OCI-LY7 (cell line): ENCODE results near the gene NFKBIE. TPM values are rescaled to one million over a fixed set of nuclear protein-coding genes. Genes with fewer than 3 reads are reported as not detected.

Experiments
- BruUV-seq: library from RNA; stranded (reverse); fragments of 400-500 nt; replicated peaks from 2 replicates; lab custom pipeline; 2021; lab: Mats Ljungman, UMichigan
- CTCF ChIA-PET: fragments of 300-600 bp; sonication (Branson Sonifier 250); formaldehyde crosslinking; loops from one replicate; lab custom pipeline; 2022; ENCODE audit warnings: antibody characterized with exemption; ENCODE audit not compliant: unreplicated experiment; lab: Charles Lee
- POLR2A ChIA-PET: fragments of 300-600 bp; sonication (Branson Sonifier 250); formaldehyde crosslinking; loops from one replicate; lab custom pipeline; 2022; ENCODE audit warnings: antibody characterized with exemption; lab: Charles Lee
- DNase-seq: peaks from one replicate; pipeline ENCODE4 v3.0.0-alpha.2; 2015; ENCODE audit warnings: low spot score
- H2AFZ ChIP-seq: fragments of 200-600 bp; sonication (generic), shearing (Covaris generic); 2 replicates; pipeline ENCODE4 v1.6.1; 2014; ENCODE audit warnings: mild to moderate bottlenecking, antibody characterized with exemption, low read length, moderate library complexity
- H3K27ac ChIP-seq: fragments of 200-600 bp; sonication (generic); 2 replicates; pipeline ENCODE4 v1.5.1; 2014; ENCODE audit warnings: mixed run types, low read depth, mild to moderate bottlenecking, moderate library complexity, low read length, inconsistent platforms; ENCODE audit not compliant: poor library complexity, severe bottlenecking
- H3K36me3 ChIP-seq: fragments of 200-600 bp; sonication (generic); 2 replicates; pipeline ENCODE4 v1.6.1; 2014; ENCODE audit warnings: mild to moderate bottlenecking, antibody characterized with exemption, low read length, moderate library complexity, mixed read lengths; ENCODE audit not compliant: insufficient read depth
- H3K4me1 ChIP-seq: fragments of 200-600 bp; sonication (generic); 2 replicates; pipeline ENCODE4 v1.5.1; 2014; ENCODE audit warnings: mild to moderate bottlenecking, low read length; ENCODE audit not compliant: insufficient read depth, poor library complexity, severe bottlenecking
- H3K4me2 ChIP-seq: fragments of 200-600 bp; sonication (generic); 2 replicates; pipeline ENCODE4 v1.6.1; 2014; ENCODE audit warnings: mild to moderate bottlenecking, low read length
- H3K4me3 ChIP-seq: fragments of 200-600 bp; sonication (generic); 2 replicates; pipeline ENCODE4 v1.5.1; 2014; ENCODE audit warnings: mild to moderate bottlenecking, low read depth, low read length; ENCODE audit not compliant: poor library complexity, severe bottlenecking
- H3K79me2 ChIP-seq: fragments of 200-600 bp; sonication (generic); 2 replicates; pipeline ENCODE4 v1.6.1; 2016; ENCODE audit warnings: low read depth, mild to moderate bottlenecking, low read length, moderate library complexity, mixed read lengths; ENCODE audit not compliant: insufficient read depth
- H3K9me2 ChIP-seq: fragments of 200-600 bp; sonication (generic); 2 replicates; pipeline ENCODE4 v1.6.1; 2016; ENCODE audit warnings: mild to moderate bottlenecking, low read length, mixed read lengths; ENCODE audit not compliant: insufficient read depth
- H3K9me3 ChIP-seq: fragments of 200-600 bp; sonication (generic); 2 replicates; pipeline ENCODE4 v1.6.1; 2014; ENCODE audit warnings: mild to moderate bottlenecking, mixed run types, low read length, mixed read lengths
- H4K20me1 ChIP-seq: fragments of 200-600 bp; sonication (generic); 2 replicates; pipeline ENCODE4 v1.6.1; 2014; ENCODE audit warnings: mild to moderate bottlenecking, antibody characterized with exemption, low read length, moderate library complexity, mixed read lengths; ENCODE audit not compliant: insufficient read depth
- CTCF ChIP-seq: fragments of 200-600 bp; sonication (generic); conservative IDR thresholded peaks from 2 replicates; pipeline ENCODE4 v1.5.1; 2014; ENCODE audit warnings: mild to moderate bottlenecking, antibody characterized with exemption, low read length, moderate library complexity, mixed read lengths
- EZH2phosphoT487 ChIP-seq: fragments of 200-600 bp; sonication (generic); IDR thresholded peaks from 2 replicates; pipeline ENCODE4 v1.6.1; 2018; ENCODE audit warnings: low read depth, borderline replicate concordance, mild to moderate bottlenecking, mixed run types, antibody characterized with exemption, low read length, moderate library complexity, mixed read lengths
- intact Hi-C: fragments of 100-400 bp; cut with micrococcal nuclease; formaldehyde crosslinking; loops from one replicate; pipeline ENCODE4 v1.10.0; 2022; ENCODE audit not compliant: unreplicated experiment
- total RNA-seq, 2 experiments: library from RNA; depleted of rRNA in 1 of 2; stranded (reverse); fragments of >200 nt in 1 of 2; shearing (Covaris generic) in 1 of 2; gene quantifications; 2 replicates each; pipeline ENCODE4 v1.2.3, GENCODE V29; 2014 to 2022

Gene NFKBIE
- total RNA-seq, 2 experiments from 2014 or later: 24.8 to 43.1 TPM

GRCh38 chr6:44272999-44273566, 7.7 kb upstream of the NFKBIE start:
- CTCF ChIA-PET: no interaction called here
- Histone ChIP-seq H4K20me1 (no peaks in the 10 kb centered on the region), H2AFZ (no peak overlapping the region), H3K27ac (no peak overlapping the region), H3K4me3 (no peak overlapping the region), H3K9me2 (no peaks in the 10 kb centered on the region), H3K4me1 (peaks cover 21% of the 10 kb centered on the region), H3K79me2 (no peaks in the 10 kb centered on the region), H3K4me2 (no peak overlapping the region), H3K9me3 (no peaks in the 10 kb centered on the region), H3K36me3 (no peaks in the 10 kb centered on the region)
- TF ChIP-seq CTCF (no peak), EZH2phosphoT487 (no peak)
- POLR2A ChIA-PET: no interaction called here
- no peak for DNase-seq
- intact Hi-C loops: no loop called here
- no TSS peak for BruUV-seq

GRCh38 chr6:44272529-44272928, 7.2 kb upstream of the NFKBIE start:
- Histone ChIP-seq H3K36me3 (no peaks in the 10 kb centered on the region), H3K4me1 (peaks cover 25% of the 10 kb centered on the region), H4K20me1 (no peaks in the 10 kb centered on the region), H3K27ac (no peak overlapping the region), H3K9me3 (no peaks in the 10 kb centered on the region), H3K4me3 (no peak overlapping the region), H2AFZ (no peak overlapping the region), H3K9me2 (no peaks in the 10 kb centered on the region), H3K79me2 (no peaks in the 10 kb centered on the region), H3K4me2 (no peak overlapping the region)
- intact Hi-C loops: no loop called here
- ChIA-PET CTCF (interaction anchor here (0.5 kb wide), 1 partner anchor 36 kb away, joined by 3 read pairs; no protein-coding TSS in a partner anchor), POLR2A (no interaction called here)
- BruUV-seq: no TSS peak
- no peak for DNase-seq
- no peak for TF ChIP-seq CTCF
- TF ChIP-seq EZH2phosphoT487: no peak

GRCh38 chr6:44271914-44272313, 6.6 kb upstream of the NFKBIE start:
- Histone ChIP-seq H2AFZ (no peak overlapping the region), H3K4me1 (peaks cover 25% of the 10 kb centered on the region), H3K79me2 (no peaks in the 10 kb centered on the region), H3K9me3 (no peaks in the 10 kb centered on the region), H3K9me2 (no peaks in the 10 kb centered on the region), H4K20me1 (no peaks in the 10 kb centered on the region), H3K36me3 (no peaks in the 10 kb centered on the region), H3K4me3 (no peak overlapping the region), H3K4me2 (no peak overlapping the region), H3K27ac (no peak overlapping the region)
- no peak for DNase-seq
- BruUV-seq: no TSS peak
- intact Hi-C loops: no loop called here
- CTCF ChIA-PET: interaction anchor here (0.5 kb wide), 1 partner anchor 37 kb away, joined by 3 read pairs; no protein-coding TSS in a partner anchor
- POLR2A ChIA-PET: no interaction called here
- TF ChIP-seq EZH2phosphoT487 (no peak), CTCF (no peak)
